ENCODE measurements around the gene SEMA5B.

- TF ChIP-seq, protein P1, sequence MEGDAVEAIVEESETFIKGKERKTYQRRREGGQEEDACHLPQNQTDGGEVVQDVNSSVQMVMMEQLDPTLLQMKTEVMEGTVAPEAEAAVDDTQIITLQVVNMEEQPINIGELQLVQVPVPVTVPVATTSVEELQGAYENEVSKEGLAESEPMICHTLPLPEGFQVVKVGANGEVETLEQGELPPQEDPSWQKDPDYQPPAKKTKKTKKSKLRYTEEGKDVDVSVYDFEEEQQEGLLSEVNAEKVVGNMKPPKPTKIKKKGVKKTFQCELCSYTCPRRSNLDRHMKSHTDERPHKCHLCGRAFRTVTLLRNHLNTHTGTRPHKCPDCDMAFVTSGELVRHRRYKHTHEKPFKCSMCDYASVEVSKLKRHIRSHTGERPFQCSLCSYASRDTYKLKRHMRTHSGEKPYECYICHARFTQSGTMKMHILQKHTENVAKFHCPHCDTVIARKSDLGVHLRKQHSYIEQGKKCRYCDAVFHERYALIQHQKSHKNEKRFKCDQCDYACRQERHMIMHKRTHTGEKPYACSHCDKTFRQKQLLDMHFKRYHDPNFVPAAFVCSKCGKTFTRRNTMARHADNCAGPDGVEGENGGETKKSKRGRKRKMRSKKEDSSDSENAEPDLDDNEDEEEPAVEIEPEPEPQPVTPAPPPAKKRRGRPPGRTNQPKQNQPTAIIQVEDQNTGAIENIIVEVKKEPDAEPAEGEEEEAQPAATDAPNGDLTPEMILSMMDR (IDR thresholded peaks at IDR 0.05; ENCODE audit: insufficient read depth, low read depth, low read length): no peak
- TF ChIP-seq EZH2 (IDR thresholded peaks at IDR 0.05; ENCODE audit: insufficient read depth, low read length): no peak
Observed at GRCh38 chr3:122940628-122941086, 86.9 kb downstream of the SEMA5B start.
